Measurements from ENCODE around the gene HEMGN.
A peak's percentile ranks its signal among the peaks of the same experiment; 100 is the strongest.

HEMGN gene

DNA sequence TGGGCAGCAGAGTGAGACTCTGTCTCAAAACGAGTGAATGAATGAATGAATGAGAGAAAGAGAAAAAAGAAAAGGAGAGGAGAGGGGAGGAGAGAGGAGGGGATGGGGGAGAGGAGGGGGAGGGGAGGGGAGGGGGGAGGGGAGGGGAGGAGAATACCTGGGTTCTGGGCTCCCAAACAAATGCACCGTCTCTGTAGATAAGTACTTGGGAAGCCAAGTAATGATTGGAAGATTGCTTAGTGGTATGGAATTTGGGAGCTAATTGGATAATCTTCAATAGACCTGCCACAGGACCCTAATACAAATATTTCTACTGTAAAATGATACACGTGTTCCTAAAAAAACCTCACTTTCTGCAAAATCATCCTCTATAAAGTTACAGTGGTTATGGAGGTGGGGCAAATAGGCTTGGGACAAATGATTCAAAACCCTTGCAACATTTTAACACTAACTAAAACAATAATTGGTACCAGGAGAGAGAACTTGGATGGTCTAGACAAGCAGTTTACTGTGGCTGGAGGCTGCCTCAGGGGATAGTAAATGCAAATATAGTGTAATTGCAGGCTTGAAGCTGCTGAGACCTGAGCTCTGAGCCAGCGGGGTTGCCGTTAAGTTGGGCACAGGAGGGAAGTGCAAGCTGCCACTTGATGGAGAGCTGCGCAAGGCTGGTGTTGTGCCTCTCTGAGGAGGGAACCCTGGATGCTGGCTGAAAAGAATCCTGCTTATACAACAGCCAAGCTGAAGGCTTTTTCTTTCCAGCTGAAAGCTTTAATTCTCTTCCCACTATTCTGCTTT lies 3.5 kb downstream of the HEMGN start:
- no peak overlapping the region for H2AFZ ChIP-seq (ENCODE audit: low read depth, low read length)

GRCh38 chr9:97933297-97933998 lies 4.5 kb downstream of the HEMGN start:
- H3K9ac ChIP-seq (ENCODE audit: low read depth, low read length) = no peak overlapping the region
- H3K27ac ChIP-seq (ENCODE audit: low read length) = no peak overlapping the region
- H3K79me2 ChIP-seq (ENCODE audit: insufficient read depth, low read length) = no peaks in the 10 kb centered on the region
- no peaks in the 10 kb centered on the region for H3K36me3 ChIP-seq (ENCODE audit: insufficient read depth, low read length)
- TF ChIP-seq EZH2 (IDR thresholded peaks at IDR 0.05; ENCODE audit: borderline replicate concordance, low read depth, low read length, severe bottlenecking) (no peak), CTCF (IDR thresholded peaks at IDR 0.05; ENCODE audit: borderline replicate concordance, extremely low read depth, low read length, poor library complexity, severe bottlenecking) (no peak)
- no peaks in the 10 kb centered on the region for H4K20me1 ChIP-seq (ENCODE audit: insufficient read depth, low read length)
- no peak overlapping the region for H3K4me3 ChIP-seq (ENCODE audit: low read depth in 1 of 2, low read length in 2 of 2)
- H3K27me3 ChIP-seq (ENCODE audit: insufficient read depth, low read length, poor library complexity) = no peaks in the 10 kb centered on the region
- H3K4me1 ChIP-seq (ENCODE audit: insufficient read depth, low read length) = peaks cover 31% of the 10 kb centered on the region
- no peak overlapping the region for H2AFZ ChIP-seq (ENCODE audit: low read depth, low read length)
- ATAC-seq (ENCODE audit: insufficient read depth, low read depth) (no peak), DNase-seq (no peak)
- no peak overlapping the region for H3K4me2 ChIP-seq (ENCODE audit: insufficient read depth, low read length)
- H3K9me3 ChIP-seq (ENCODE audit: insufficient read depth, low read length, severe bottlenecking) = no peaks in the 10 kb centered on the region

More for the DNA sequence above, 3.5 kb downstream of the HEMGN start:
- H3K9me3 ChIP-seq (ENCODE audit: insufficient read depth, low read length, severe bottlenecking) = no peaks in the 10 kb centered on the region
- H3K79me2 ChIP-seq (ENCODE audit: insufficient read depth, low read length) = no peaks in the 10 kb centered on the region
- TF ChIP-seq CTCF (IDR thresholded peaks at IDR 0.05; ENCODE audit: borderline replicate concordance, extremely low read depth, low read length, poor library complexity, severe bottlenecking) (no peak), EZH2 (IDR thresholded peaks at IDR 0.05; ENCODE audit: borderline replicate concordance, low read depth, low read length, severe bottlenecking) (no peak)
- H3K4me2 ChIP-seq (ENCODE audit: insufficient read depth, low read length) = no peak overlapping the region
- H3K9ac ChIP-seq (ENCODE audit: low read depth, low read length) = no peak overlapping the region
- H3K27me3 ChIP-seq (ENCODE audit: insufficient read depth, low read length, poor library complexity) = no peaks in the 10 kb centered on the region
- DNase-seq = no peak
- no peaks in the 10 kb centered on the region for H4K20me1 ChIP-seq (ENCODE audit: insufficient read depth, low read length)
- H3K36me3 ChIP-seq (ENCODE audit: insufficient read depth, low read length) = no peaks in the 10 kb centered on the region
- no peak for ATAC-seq (ENCODE audit: insufficient read depth, low read depth)
- no peak overlapping the region for H3K27ac ChIP-seq (ENCODE audit: low read length)
- no peak overlapping the region for H3K4me3 ChIP-seq (ENCODE audit: low read depth in 1 of 2, low read length in 2 of 2)
- peaks cover 38% of the 10 kb centered on the region for H3K4me1 ChIP-seq (ENCODE audit: insufficient read depth, low read length)

DNA sequence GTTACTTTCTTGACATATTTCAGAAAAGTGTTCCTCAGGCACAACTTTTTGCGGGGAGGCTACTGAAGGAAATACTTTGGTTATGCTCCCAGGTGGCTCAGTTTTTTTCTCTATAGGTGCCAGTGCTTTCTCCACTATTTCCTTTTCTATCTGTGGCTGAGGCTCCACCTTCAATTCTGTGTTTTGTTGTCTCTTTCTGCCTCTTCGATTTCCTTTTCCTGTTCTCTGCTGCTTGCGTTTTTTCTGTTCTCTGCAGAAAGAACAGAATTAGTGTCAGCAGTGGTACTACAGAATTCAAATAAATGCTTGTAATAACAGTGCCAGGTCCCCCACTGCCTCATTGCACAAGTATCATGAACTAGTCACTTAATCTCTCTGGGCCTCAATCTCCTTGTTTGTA lies 7.0 kb downstream of the HEMGN start:
- H3K27me3 ChIP-seq (ENCODE audit: insufficient read depth, low read length, poor library complexity) = no peaks in the 10 kb centered on the region
- peak overlapping the region; percentile 38 for H3K9ac ChIP-seq (ENCODE audit: low read depth, low read length)
- no peaks in the 10 kb centered on the region for H3K9me3 ChIP-seq (ENCODE audit: insufficient read depth, low read length, severe bottlenecking)
- H3K79me2 ChIP-seq (ENCODE audit: insufficient read depth, low read length) = no peaks in the 10 kb centered on the region
- H3K4me2 ChIP-seq (ENCODE audit: insufficient read depth, low read length) = peak overlapping the region; percentile 49
- no peaks in the 10 kb centered on the region for H4K20me1 ChIP-seq (ENCODE audit: insufficient read depth, low read length)
- TF ChIP-seq CTCF (IDR thresholded peaks at IDR 0.05; ENCODE audit: borderline replicate concordance, extremely low read depth, low read length, poor library complexity, severe bottlenecking) (no peak), EZH2 (IDR thresholded peaks at IDR 0.05; ENCODE audit: borderline replicate concordance, low read depth, low read length, severe bottlenecking) (no peak)
- no peaks in the 10 kb centered on the region for H3K36me3 ChIP-seq (ENCODE audit: insufficient read depth, low read length)
- peak overlapping the region; percentile 61 for H3K27ac ChIP-seq (ENCODE audit: low read length)
- peak overlapping the region in 1 of 2 experiments; percentile 17; a peak in 1 of 4 replicates for H3K4me3 ChIP-seq (ENCODE audit: low read depth in 1 of 2, low read length in 2 of 2)
- H2AFZ ChIP-seq (ENCODE audit: low read depth, low read length) = peak overlapping the region; percentile 70
- peak; percentile 21 for DNase-seq
- ATAC-seq (ENCODE audit: insufficient read depth, low read depth) = peak; percentile 76
- peaks cover 21% of the 10 kb centered on the region for H3K4me1 ChIP-seq (ENCODE audit: insufficient read depth, low read length)

Measured in DND-41 (cell line).